K562 (cell line): Measurements from ENCODE around the gene BBX. TPM values are rescaled to one million over a fixed set of nuclear protein-coding genes. Genes with fewer than 3 reads are reported as not detected.
A peak's percentile ranks its signal among the peaks of the same experiment; 100 is the strongest.

Experiments
- CBX2 ChIP-seq: fragments of 200-600 bp; sonication (generic); IDR thresholded peaks from one replicate; pipeline ENCODE4 v1.6.1; 2012; ENCODE audit warnings: mild to moderate bottlenecking, low read length, inconsistent platforms; ENCODE audit not compliant: insufficient read depth, poor library complexity, severe bottlenecking
- DIDO1 ChIP-seq: fragments of 450-650 bp; IDR thresholded peaks from 2 replicates; pipeline ENCODE4 v1.6.1; 2016; ENCODE audit warnings: low read depth, missing biosample characterization, missing genetic modification characterization
- FOXA1 ChIP-seq: fragments of 450-650 bp; IDR thresholded peaks from 2 replicates; pipeline ENCODE4 v1.6.1; 2016; ENCODE audit warnings: mild to moderate bottlenecking, borderline replicate concordance
- IFI16 ChIP-seq: fragments of 250-450 bp; sonication (Bioruptor Pico); IDR thresholded peaks from 2 replicates; pipeline ENCODE4 v2.1.2; 2022; ENCODE audit warnings: mild to moderate bottlenecking, inconsistent platforms
- MLLT1 ChIP-seq, 2 experiments: fragments of 450-650 bp; IDR thresholded peaks; 2 replicates each; pipeline ENCODE4 v1.6.1; 2016
- MTF1 ChIP-seq: fragments of 250-450 bp; sonication (Bioruptor Pico); IDR thresholded peaks from 2 replicates; pipeline ENCODE4 v1.9.0; 2021; ENCODE audit warnings: moderate library complexity, mild to moderate bottlenecking, inconsistent platforms, borderline replicate concordance
- NCOA4 ChIP-seq: fragments of 450-650 bp; IDR thresholded peaks from 2 replicates; pipeline ENCODE4 v1.6.1; 2018; ENCODE audit warnings: mild to moderate bottlenecking; ENCODE audit not compliant: partially characterized antibody
- NKRF ChIP-seq: fragments of 450-650 bp; IDR thresholded peaks from 2 replicates; pipeline ENCODE4 v1.6.1; 2016; ENCODE audit warnings: borderline replicate concordance
- NR4A1 ChIP-seq, 2 experiments: fragments of 250-450 bp in 1 of 2; fragments of 450-650 bp in 1 of 2; sonication (Bioruptor Pico) in 1 of 2; IDR thresholded peaks; 2 replicates each; pipeline versions ENCODE4 v1.4.0 to v1.6.1; 2016 to 2020; ENCODE audit warnings: mild to moderate bottlenecking in 2 of 2, missing compliant biosample characterization in 1 of 2, missing genetic modification characterization in 1 of 2, moderate library complexity in 1 of 2
- SLC30A9 ChIP-seq: fragments of 250-450 bp; sonication (Bioruptor Pico); IDR thresholded peaks from 2 replicates; pipeline ENCODE4 v1.8.0; 2022; ENCODE audit warnings: mild to moderate bottlenecking, moderate library complexity
- TAF1 ChIP-seq: IDR thresholded peaks from 2 replicates; pipeline ENCODE4 v1.6.1; 2011; ENCODE audit warnings: mild to moderate bottlenecking, low read length, moderate library complexity; ENCODE audit not compliant: insufficient read depth, control insufficient read depth, severe bottlenecking; ENCODE audit errors: extremely low read depth
- ZBTB40 ChIP-seq, 2 experiments: fragments of 450-650 bp in 1 of 2; sonication (generic) in 1 of 2; formaldehyde crosslinking in 1 of 2; IDR thresholded peaks; 2 replicates each; pipeline versions ENCODE4 v1.7.1 to v1.9.0; 2016 to 2022; ENCODE audit warnings: inconsistent platforms in 1 of 2, mild to moderate bottlenecking in 1 of 2, missing genetic modification reagents in 1 of 2
- ZNF445 ChIP-seq: fragments of 250-450 bp; sonication (Bioruptor Pico); IDR thresholded peaks from 2 replicates; pipeline ENCODE4 v1.4.0; 2020; ENCODE audit warnings: low read depth, mild to moderate bottlenecking, moderate library complexity
- polyA plus RNA-seq, 8 experiments: library from polyadenylated mRNA; depleted of rRNA in 4 of 8; stranded (reverse) in 5 of 8; unstranded in 3 of 8; fragments of >200 nt; fragmentation: Nextera tagmentation in 2 of 8; fragmentation: Illumina TruSeq in 1 of 8; extraction: Ambion mirVana in 2 of 8; extraction: Trizol in 1 of 8; gene quantifications; 2 replicates each; pipeline versions ENCODE4 v1.2.1 to v1.2.3, GENCODE V29; 2011 to 2014; ENCODE audit warnings: inconsistent platforms in 1 of 8, missing spikeins in 1 of 8
- total RNA-seq, 7 experiments: library from RNA; depleted of rRNA in 6 of 7; stranded (reverse); fragments of >200 nt in 6 of 7; fragmentation: Illumina TruSeq in 2 of 7; extraction: Trizol in 2 of 7; gene quantifications; 2 replicates each; pipeline versions ENCODE4 v1.2.1 to v1.2.3, GENCODE V29; 2011 to 2021; ENCODE audit warnings: low replicate concordance in 1 of 7

BBX gene
- total and polyA plus RNA-seq, 9 of the 15 experiments (the other 6 are each of a cell fraction or from before 2014, with no cell fraction given) = 4.9 to 19.5 (median 11.8) TPM

GRCh38 chr3:107523539-107524325 lies 970 bp downstream of the BBX start (continued):
- TF ChIP-seq ZBTB40 (IDR thresholded peaks at IDR 0.05) = peak; percentile 11; the same call in 1 of the 2 replicates
- TF ChIP-seq ZBTB40 (CRISPR knock-in tag; IDR thresholded peaks at IDR 0.05) = no peak
- no peak for TF ChIP-seq NR4A1 (CRISPR knock-in tag; IDR thresholded peaks at IDR 0.05)
- no peak for TF ChIP-seq NR4A1 (tag; IDR thresholded peaks at IDR 0.05)
- TF ChIP-seq DIDO1 (tag) = 0 out of 2 replicates have a peak, but pooled peaks have one; percentile 30
- TF ChIP-seq SLC30A9 (CRISPR knock-in tag) = no peak
- TF ChIP-seq ZNF445 (CRISPR knock-in tag) = no peak
- peak; percentile 15 for TF ChIP-seq TAF1
- TF ChIP-seq IFI16 = no peak
- TF ChIP-seq FOXA1 = no peak
- TF ChIP-seq MLLT1 (IDR thresholded peaks at IDR 0.05) = peak; percentile 41 to 72; a peak in 3 of 4 replicates
- TF ChIP-seq CBX2 = no peak
- 0 out of 2 replicates have a peak, but pooled peaks have one; percentile 40 for TF ChIP-seq NKRF
- peak; percentile 32 for TF ChIP-seq NCOA4
- TF ChIP-seq MTF1 (CRISPR knock-in tag) = no peak
